Testis (tissue), 2 donors: ENCODE measurements around the gene VEGFA.

ENCODE experiments used
- CTCF ChIP-seq, 3 experiments: fragments of 450-650 bp in 2 of 3; fragments of 200-600 bp in 1 of 3; sonication (generic) in 1 of 3; IDR thresholded peaks; one replicate each; pipeline ENCODE4 v1.5.1; 2016 to 2019; ENCODE audit warnings: antibody characterized with exemption in 3 of 3, mild to moderate bottlenecking in 2 of 3, moderate library complexity in 1 of 3
- POLR2A ChIP-seq: fragments of 450-650 bp; IDR thresholded peaks from one replicate; pipeline ENCODE4 v1.6.1; 2017; ENCODE audit warnings: antibody characterized with exemption, mild to moderate bottlenecking, moderate library complexity

DNA sequence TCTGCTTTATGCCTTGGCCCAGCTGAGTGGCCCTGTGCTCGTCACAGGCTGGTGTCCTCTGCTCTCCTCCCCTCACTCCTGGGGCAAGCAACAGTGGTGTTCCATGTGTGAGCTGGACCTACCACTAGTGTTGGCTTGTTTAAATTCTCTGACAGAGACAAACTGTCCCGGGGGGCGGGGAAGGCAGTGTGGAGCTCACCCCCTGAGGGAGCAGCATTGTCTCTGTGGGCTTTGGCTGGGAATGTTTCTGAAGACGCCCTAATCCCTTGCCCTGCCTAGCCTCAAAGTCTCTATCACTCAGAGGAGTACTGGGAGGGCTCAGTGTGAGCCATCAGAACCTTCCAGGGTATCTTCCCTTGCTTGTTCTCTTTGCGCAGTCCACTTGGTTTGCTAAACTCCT is 5.2 kb upstream of the VEGFA start:
- TF ChIP-seq POLR2A (no peak), CTCF (IDR thresholded peaks at IDR 0.05) (no peak)
